GM23248 (cell line): ENCODE data around the gene EPS8L1. TPM values are rescaled to one million over a fixed set of nuclear protein-coding genes. Genes with fewer than 3 reads are reported as not detected.

ENCODE experiments used
- DNase-seq: peaks from one replicate; pipeline ENCODE4 v3.0.0-alpha.2; 2015
- H2AFZ ChIP-seq: fragments of 200-600 bp; sonication (generic); 2 replicates; pipeline ENCODE4 v1.6.1; 2016; ENCODE audit warnings: antibody characterized with exemption
- H3F3A ChIP-seq: fragments of 200-600 bp; sonication (generic); 2 replicates; pipeline ENCODE4 v1.6.1; 2016; ENCODE audit warnings: mild to moderate bottlenecking, antibody characterized with exemption, mixed run types; ENCODE audit not compliant: insufficient read depth
- H3K27ac ChIP-seq: fragments of 200-600 bp; sonication (generic); 2 replicates; pipeline ENCODE4 v1.5.1; 2016; ENCODE audit warnings: mild to moderate bottlenecking
- H3K27me3 ChIP-seq: fragments of 200-600 bp; sonication (generic); replicated peaks from 2 replicates; pipeline ENCODE4 v1.6.1; 2016; ENCODE audit warnings: mild to moderate bottlenecking; ENCODE audit not compliant: insufficient read depth
- H3K36me3 ChIP-seq: fragments of 200-600 bp; sonication (generic); 2 replicates; pipeline ENCODE4 v1.6.1; 2016; ENCODE audit warnings: low read depth, mild to moderate bottlenecking
- H3K4me1 ChIP-seq: fragments of 200-600 bp; sonication (generic); 2 replicates; pipeline ENCODE4 v1.6.1; 2016; ENCODE audit warnings: mild to moderate bottlenecking; ENCODE audit not compliant: insufficient read depth
- H3K4me2 ChIP-seq: fragments of 200-600 bp; sonication (generic); one replicate; pipeline ENCODE4 v1.6.1; 2016; ENCODE audit warnings: mild to moderate bottlenecking; ENCODE audit not compliant: unreplicated experiment
- H3K4me3 ChIP-seq: fragments of 200-600 bp; sonication (generic); 2 replicates; pipeline ENCODE4 v1.5.1; 2016; ENCODE audit warnings: mild to moderate bottlenecking
- H3K79me2 ChIP-seq: fragments of 200-600 bp; sonication (generic); 2 replicates; pipeline ENCODE4 v1.6.1; 2016; ENCODE audit warnings: mild to moderate bottlenecking; ENCODE audit not compliant: insufficient read depth
- H3K9ac ChIP-seq: fragments of 200-600 bp; sonication (generic); 2 replicates; pipeline ENCODE4 v1.6.1; 2016; ENCODE audit warnings: mild to moderate bottlenecking
- H3K9me2 ChIP-seq: fragments of 200-600 bp; sonication (generic); 2 replicates; pipeline ENCODE4 v1.6.1; 2016; ENCODE audit warnings: mixed run types, mild to moderate bottlenecking, moderate library complexity; ENCODE audit not compliant: insufficient read depth
- H3K9me3 ChIP-seq: fragments of 200-600 bp; sonication (generic); one replicate; pipeline ENCODE4 v1.6.1; 2017; ENCODE audit warnings: low read depth
- H4K20me1 ChIP-seq: fragments of 200-600 bp; sonication (generic); 2 replicates; pipeline ENCODE4 v1.6.0; 2016; ENCODE audit not compliant: insufficient read depth
- EZH2 ChIP-seq: fragments of 200-600 bp; sonication (generic); IDR thresholded peaks from 2 replicates; pipeline ENCODE4 v1.6.1; 2018; ENCODE audit warnings: antibody characterized with exemption, mild to moderate bottlenecking; ENCODE audit not compliant: insufficient read depth, poor library complexity, severe bottlenecking
- EZH2phosphoT487 ChIP-seq: fragments of 200-600 bp; sonication (generic); IDR thresholded peaks from 2 replicates; pipeline ENCODE4 v1.6.1; 2018; ENCODE audit warnings: antibody characterized with exemption, moderate library complexity, mild to moderate bottlenecking, low read depth; ENCODE audit not compliant: insufficient read depth
- WGBS, 2 experiments: methylation state at CpG; one replicate each; pipeline ENCODE4 v1.1.6; 2015 to 2017; ENCODE audit warnings: low lambda C conversion rate in 2 of 2, low coverage in 1 of 2; ENCODE audit errors: missing lambda C conversion rate in 2 of 2; 5-methylcytosine and 5-hydroxymethylcytosine counted together
- in situ Hi-C: fragments of 300-500 bp; cut with MboI; formaldehyde crosslinking; loops from 2 replicates; pipeline ENCODE4 v1.15.0; 2020
- polyA plus RNA-seq: library from polyadenylated mRNA; unstranded; fragments of >200 nt; fragmentation: Nextera tagmentation; extraction: Ambion mirVana; gene quantifications from 2 replicates; pipeline ENCODE4 v1.2.1, GENCODE V29; 2016
- total RNA-seq: library from RNA; depleted of rRNA; stranded (reverse); fragments of >200 nt; shearing (Covaris generic); gene quantifications from 2 replicates; pipeline ENCODE4 v1.2.3, GENCODE V29; 2014

Gene EPS8L1
- total and polyA plus RNA-seq, 2 experiments from 2014 or later, result 0.76 to 1.1 TPM

- H3F3A ChIP-seq, result no peaks in the 10 kb centered on the region
- H3K36me3 ChIP-seq, result no peaks in the 10 kb centered on the region
- no peak overlapping the region for H3K4me3 ChIP-seq
- TF ChIP-seq EZH2, result no peak
- no peak for TF ChIP-seq EZH2phosphoT487
- H3K27ac ChIP-seq, result no peak overlapping the region
- in situ Hi-C loops, result no loop called here
- H4K20me1 ChIP-seq, result no peaks in the 10 kb centered on the region
- H3K4me2 ChIP-seq, result no peak overlapping the region
- peak; percentile 72 for DNase-seq
- WGBS, 2 experiments, result 23 to 27% methylated on average over 8 of the region's 8 CpGs
- H3K4me1 ChIP-seq, result 0 out of 2 replicates have a peak, but pooled peaks cover 5% of the 10 kb centered on the region
- peaks cover 11% of the 10 kb centered on the region for H3K27me3 ChIP-seq
- no peaks in the 10 kb centered on the region for H3K9me2 ChIP-seq
- no peaks in the 10 kb centered on the region for H3K79me2 ChIP-seq
- no peak overlapping the region for H3K9ac ChIP-seq
- no peak overlapping the region for H2AFZ ChIP-seq
- H3K9me3 ChIP-seq, result no peaks in the 10 kb centered on the region
Observed at GRCh38 chr19:55071129-55071502, 4.6 kb upstream of the EPS8L1 start.

DNA sequence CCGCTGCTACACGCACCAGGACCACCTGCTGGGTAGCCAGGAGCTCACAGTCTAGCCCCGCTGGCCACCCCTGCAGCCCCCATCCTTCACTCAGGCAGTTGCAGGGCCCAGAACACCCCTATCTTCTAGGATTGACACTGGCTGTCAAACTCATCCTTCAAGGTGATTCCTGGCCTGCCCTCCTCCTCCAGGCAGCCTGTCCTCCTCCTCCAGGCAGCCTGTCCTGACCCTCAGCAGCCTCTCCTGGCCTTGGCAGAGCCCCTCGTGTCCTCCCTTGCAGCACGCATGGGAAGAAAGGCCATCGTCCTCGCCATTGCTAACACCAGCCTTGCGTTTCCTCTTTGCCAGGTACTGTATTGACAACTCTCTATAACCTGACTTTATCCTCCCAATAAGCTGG is 3.8 kb upstream of the EPS8L1 start:
- Histone ChIP-seq H3F3A (no peaks in the 10 kb centered on the region), H3K27me3 (peaks cover 11% of the 10 kb centered on the region), H3K27ac (no peak overlapping the region), H3K4me2 (no peak overlapping the region), H3K4me3 (no peak overlapping the region), H4K20me1 (no peaks in the 10 kb centered on the region), H3K36me3 (no peaks in the 10 kb centered on the region), H3K4me1 (0 out of 2 replicates have a peak, but pooled peaks cover 5% of the 10 kb centered on the region), H3K79me2 (no peaks in the 10 kb centered on the region), H3K9me3 (no peaks in the 10 kb centered on the region), H3K9ac (no peak overlapping the region), H3K9me2 (no peaks in the 10 kb centered on the region), H2AFZ (no peak overlapping the region)
- DNase-seq, result no peak
- in situ Hi-C loops, result no loop called here
- no peak for TF ChIP-seq EZH2phosphoT487
- TF ChIP-seq EZH2, result no peak
- 40 to 41% methylated on average over 8 of the region's 8 CpGs for WGBS, 2 experiments

DNA sequence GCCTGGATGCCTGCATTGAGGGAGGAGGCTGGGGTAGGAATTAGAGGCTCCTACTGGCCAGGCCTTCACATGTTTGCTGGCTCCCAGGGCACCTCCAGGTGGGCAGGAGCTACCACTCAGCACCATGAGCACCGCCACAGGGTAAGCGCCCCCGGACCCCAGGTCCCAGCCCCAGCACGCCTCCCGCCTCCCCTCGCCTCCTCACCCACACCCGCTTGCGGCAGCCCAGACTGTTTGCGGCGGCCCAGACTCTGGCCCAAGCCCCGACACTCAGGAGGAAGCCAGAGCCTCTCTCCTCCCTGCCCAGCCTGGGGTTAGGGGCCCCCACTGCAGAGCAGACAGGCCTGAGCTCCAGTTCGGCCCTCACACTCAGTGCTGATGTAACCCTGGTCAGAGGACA is 652 bp downstream of the EPS8L1 start:
- Histone ChIP-seq H3K4me1 (no peaks in the 10 kb centered on the region), H3K27me3 (peaks cover 20% of the 10 kb centered on the region), H2AFZ (no peak overlapping the region), H3K9ac (no peak overlapping the region), H3K4me3 (no peak overlapping the region), H3K27ac (no peak overlapping the region), H3K9me3 (no peaks in the 10 kb centered on the region), H3K9me2 (no peaks in the 10 kb centered on the region), H3K79me2 (no peaks in the 10 kb centered on the region), H3K4me2 (no peak overlapping the region), H3F3A (no peaks in the 10 kb centered on the region), H3K36me3 (no peaks in the 10 kb centered on the region), H4K20me1 (no peaks in the 10 kb centered on the region)
- no peak for DNase-seq
- 66 to 73% methylated on average over 4 to 11 of the region's 12 CpGs for WGBS, 2 experiments
- in situ Hi-C loops, result no loop called here
- no peak for TF ChIP-seq EZH2phosphoT487
- TF ChIP-seq EZH2, result no peak

DNA sequence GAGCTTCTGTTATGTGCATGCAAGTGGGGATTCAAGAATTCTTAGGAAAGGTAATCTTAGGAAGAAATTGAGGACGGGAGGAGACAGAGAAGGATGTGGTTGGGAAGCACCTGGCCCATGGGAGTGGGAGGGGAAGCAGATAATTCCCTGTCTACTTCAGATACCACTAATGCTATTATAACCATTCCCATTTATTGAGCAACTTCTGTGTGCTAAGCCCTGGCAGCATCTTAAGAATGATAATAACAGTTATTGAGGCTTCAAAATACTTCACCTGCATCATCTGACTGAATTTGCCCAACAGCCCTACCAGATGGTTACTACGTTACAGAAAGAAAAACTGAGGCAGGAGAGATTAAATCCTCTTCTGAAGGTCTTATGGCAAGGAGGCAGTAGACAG is 1.4 kb downstream of the EPS8L1 start:
- Histone ChIP-seq H3K4me2 (no peak overlapping the region), H3K27me3 (peaks cover 27% of the 10 kb centered on the region), H3K9ac (no peak overlapping the region), H3F3A (no peaks in the 10 kb centered on the region), H3K9me2 (no peaks in the 10 kb centered on the region), H3K79me2 (no peaks in the 10 kb centered on the region), H3K4me3 (no peak overlapping the region), H3K27ac (no peak overlapping the region), H4K20me1 (no peaks in the 10 kb centered on the region), H3K9me3 (no peaks in the 10 kb centered on the region), H2AFZ (no peak overlapping the region), H3K36me3 (no peaks in the 10 kb centered on the region), H3K4me1 (no peaks in the 10 kb centered on the region)
- peak; percentile 16 for DNase-seq
- TF ChIP-seq EZH2phosphoT487 (no peak), EZH2 (no peak)
- in situ Hi-C loops, result no loop called here
- 48 to 59% methylated on average over 2 of the region's 2 CpGs for WGBS, 2 experiments

DNA sequence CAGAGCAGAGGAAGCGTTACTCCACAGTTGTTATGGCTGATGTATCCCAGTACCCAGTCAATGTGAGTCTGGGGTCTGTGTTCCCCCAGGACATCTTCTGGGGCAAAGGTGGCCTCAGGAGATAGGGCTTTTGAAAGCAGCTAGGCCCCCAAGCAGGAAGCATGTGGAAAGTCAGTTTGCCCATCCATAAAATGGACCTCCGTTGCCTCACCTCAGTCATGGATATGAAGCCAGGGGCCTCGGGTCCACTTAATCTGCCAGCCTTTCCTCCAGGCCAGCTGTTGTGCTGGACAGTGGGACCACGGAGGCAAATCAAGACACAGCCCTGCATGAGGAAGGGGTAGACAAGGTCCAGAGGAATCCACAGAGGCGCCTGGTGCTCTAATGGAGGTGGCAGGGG is 3.3 kb downstream of the EPS8L1 start:
- no peak for DNase-seq
- no peaks in the 10 kb centered on the region for H3K9me2 ChIP-seq
- H3K4me3 ChIP-seq, result no peak overlapping the region
- H4K20me1 ChIP-seq, result no peaks in the 10 kb centered on the region
- H3K36me3 ChIP-seq, result no peaks in the 10 kb centered on the region
- H3K4me1 ChIP-seq, result no peaks in the 10 kb centered on the region
- WGBS, 2 experiments, result 49 to 53% methylated on average over 5 of the region's 5 CpGs
- H3K79me2 ChIP-seq, result no peaks in the 10 kb centered on the region
- in situ Hi-C loops, result no loop called here
- TF ChIP-seq EZH2phosphoT487 (no peak), EZH2 (no peak)
- no peaks in the 10 kb centered on the region for H3F3A ChIP-seq
- H3K9ac ChIP-seq, result no peak overlapping the region
- H3K4me2 ChIP-seq, result no peak overlapping the region
- H3K9me3 ChIP-seq, result no peaks in the 10 kb centered on the region
- H2AFZ ChIP-seq, result no peak overlapping the region
- peaks cover 46% of the 10 kb centered on the region for H3K27me3 ChIP-seq
- no peak overlapping the region for H3K27ac ChIP-seq
